ENCODE data around the gene CENPP. TPM values are rescaled to one million over a fixed set of nuclear protein-coding genes. Genes with fewer than 3 reads are reported as not detected.

CENPP gene
- total RNA-seq, 1 experiment from 2014 or later, result 7.2 TPM

DNA sequence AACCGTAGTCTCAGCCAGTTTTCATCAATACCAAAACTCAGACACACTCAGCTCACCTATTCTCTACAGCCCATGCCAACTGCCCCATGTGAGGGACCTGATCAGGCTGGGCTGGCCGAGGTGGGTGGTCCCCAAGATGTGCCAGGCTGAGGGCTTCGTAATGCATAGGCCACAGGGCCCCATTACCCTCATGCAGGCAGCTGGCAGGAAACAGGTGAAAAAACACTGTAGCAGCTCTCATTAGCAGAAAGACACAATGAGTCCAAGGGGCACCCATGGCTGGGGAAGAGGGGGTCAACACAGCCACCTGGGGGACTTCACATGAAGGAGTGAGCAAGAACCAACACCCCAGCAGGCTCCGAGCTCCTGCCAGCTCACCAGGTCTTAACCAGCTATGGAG lies 336.0 kb downstream of the CENPP start:
- intact Hi-C loops (cut with micrococcal nuclease; ENCODE audit: unreplicated experiment), result no loop called here
- Mint-ChIP-seq H3K27ac (ENCODE audit: unreplicated experiment) (no peak overlapping the region), H3K27me3 (ENCODE audit: unreplicated experiment) (no peaks in the 10 kb centered on the region), H3K36me3 (ENCODE audit: insufficient read depth, unreplicated experiment) (peaks cover 7% of the 10 kb centered on the region), H3K4me3 (ENCODE audit: low read depth, unreplicated experiment) (no peak overlapping the region), H3K9me3 (ENCODE audit: low read depth, unreplicated experiment) (no peaks in the 10 kb centered on the region), H3K4me1 (ENCODE audit: low read depth, unreplicated experiment) (peaks cover 8% of the 10 kb centered on the region)
- BruUV-seq (replicated peaks), result no TSS peak
- TF ChIP-seq, protein P1, sequence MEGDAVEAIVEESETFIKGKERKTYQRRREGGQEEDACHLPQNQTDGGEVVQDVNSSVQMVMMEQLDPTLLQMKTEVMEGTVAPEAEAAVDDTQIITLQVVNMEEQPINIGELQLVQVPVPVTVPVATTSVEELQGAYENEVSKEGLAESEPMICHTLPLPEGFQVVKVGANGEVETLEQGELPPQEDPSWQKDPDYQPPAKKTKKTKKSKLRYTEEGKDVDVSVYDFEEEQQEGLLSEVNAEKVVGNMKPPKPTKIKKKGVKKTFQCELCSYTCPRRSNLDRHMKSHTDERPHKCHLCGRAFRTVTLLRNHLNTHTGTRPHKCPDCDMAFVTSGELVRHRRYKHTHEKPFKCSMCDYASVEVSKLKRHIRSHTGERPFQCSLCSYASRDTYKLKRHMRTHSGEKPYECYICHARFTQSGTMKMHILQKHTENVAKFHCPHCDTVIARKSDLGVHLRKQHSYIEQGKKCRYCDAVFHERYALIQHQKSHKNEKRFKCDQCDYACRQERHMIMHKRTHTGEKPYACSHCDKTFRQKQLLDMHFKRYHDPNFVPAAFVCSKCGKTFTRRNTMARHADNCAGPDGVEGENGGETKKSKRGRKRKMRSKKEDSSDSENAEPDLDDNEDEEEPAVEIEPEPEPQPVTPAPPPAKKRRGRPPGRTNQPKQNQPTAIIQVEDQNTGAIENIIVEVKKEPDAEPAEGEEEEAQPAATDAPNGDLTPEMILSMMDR (IDR thresholded peaks at IDR 0.05; ENCODE audit: unreplicated experiment), result no peak
- DNase-seq, result no peak
- CTCF ChIA-PET, result no interaction called here

DNA sequence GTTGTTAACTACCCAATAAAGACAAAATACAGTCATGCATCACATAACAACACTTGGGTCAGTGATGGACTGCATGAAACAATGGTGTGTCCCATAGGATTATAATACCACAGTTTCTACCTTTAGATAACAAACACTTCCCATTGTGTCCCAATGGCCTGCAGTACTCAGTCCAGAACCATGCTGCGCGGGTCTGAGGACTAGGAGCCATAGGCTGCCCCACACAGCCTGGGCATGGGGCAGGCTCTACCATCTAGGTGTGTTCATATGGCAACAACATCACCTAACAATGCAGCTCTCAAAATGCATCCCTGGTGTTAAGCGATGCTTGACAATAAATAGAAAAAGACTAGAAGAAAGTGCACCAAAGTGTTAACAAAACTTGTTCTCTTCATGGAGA lies 337.4 kb downstream of the CENPP start:
- TF ChIP-seq, protein P1 (IDR thresholded peaks at IDR 0.05; ENCODE audit: unreplicated experiment), result no peak
- Mint-ChIP-seq H3K4me1 (ENCODE audit: low read depth, unreplicated experiment) (peaks cover 16% of the 10 kb centered on the region), H3K27me3 (ENCODE audit: unreplicated experiment) (no peaks in the 10 kb centered on the region), H3K4me3 (ENCODE audit: low read depth, unreplicated experiment) (no peak overlapping the region), H3K27ac (ENCODE audit: unreplicated experiment) (no peak overlapping the region), H3K9me3 (ENCODE audit: low read depth, unreplicated experiment) (no peaks in the 10 kb centered on the region), H3K36me3 (ENCODE audit: insufficient read depth, unreplicated experiment) (peaks cover 5% of the 10 kb centered on the region)
- no peak for DNase-seq
- intact Hi-C loops (cut with micrococcal nuclease; ENCODE audit: unreplicated experiment), result no loop called here
- no TSS peak for BruUV-seq (replicated peaks)
- CTCF ChIA-PET, result no interaction called here

DNA sequence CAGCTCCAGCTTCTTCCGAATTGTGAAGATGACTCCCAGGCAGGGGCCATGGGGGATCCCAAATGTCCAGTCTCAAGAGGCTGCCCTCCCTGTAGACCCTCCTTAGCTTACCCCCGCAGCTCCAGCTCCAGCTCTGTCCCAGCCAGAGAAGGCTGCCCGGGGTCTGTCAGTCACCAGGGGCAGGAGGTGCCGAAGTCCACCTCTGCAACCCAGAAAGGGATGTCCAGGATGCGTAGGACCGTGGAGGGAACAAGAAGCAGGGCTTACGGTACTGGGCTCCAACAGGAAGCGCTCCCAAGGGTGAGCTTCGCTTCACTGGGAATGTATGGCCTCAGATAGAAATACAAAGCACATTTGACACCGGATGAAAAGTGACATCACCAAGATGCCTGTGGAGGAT lies 338.2 kb downstream of the CENPP start:
- TF ChIP-seq, protein P1 (IDR thresholded peaks at IDR 0.05; ENCODE audit: unreplicated experiment), result no peak

DNA sequence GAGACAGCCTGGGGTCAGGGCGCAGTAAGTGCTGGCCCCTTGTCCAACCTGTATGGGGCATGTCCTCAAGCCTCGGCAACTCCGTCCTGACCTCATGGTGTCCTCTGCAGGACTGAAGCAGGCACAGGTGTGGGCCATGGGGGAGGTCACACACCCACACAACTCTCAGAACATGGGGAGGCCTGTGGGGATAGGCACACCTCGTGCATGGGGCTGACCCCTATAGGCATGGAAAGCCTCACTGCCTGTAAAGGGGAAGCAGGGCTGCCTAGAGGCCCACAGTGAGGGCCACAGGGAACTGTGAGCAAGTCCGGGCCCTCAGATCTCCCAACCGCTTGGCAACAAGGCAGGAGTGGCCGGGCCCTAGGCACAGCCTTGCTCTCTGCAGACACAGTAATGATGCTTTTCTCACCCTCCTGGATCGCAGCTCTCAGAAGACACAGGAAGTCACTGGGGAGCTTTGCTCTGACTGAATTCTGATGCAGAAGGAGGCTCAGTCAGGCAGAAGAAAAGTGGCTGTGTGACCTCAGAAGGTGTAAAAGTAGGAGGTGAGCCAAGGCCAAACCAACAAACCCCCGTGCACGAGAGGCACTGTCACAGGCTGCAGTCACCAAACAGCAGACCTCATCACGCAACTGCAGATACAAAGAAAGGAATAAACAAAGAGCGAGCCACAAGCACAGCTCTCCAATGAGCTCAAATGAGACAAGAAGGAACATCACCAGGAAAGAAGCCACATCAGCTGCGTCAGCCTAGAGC lies 338.8 kb downstream of the CENPP start:
- intact Hi-C loops (cut with micrococcal nuclease; ENCODE audit: unreplicated experiment), result no loop called here
- Mint-ChIP-seq H3K27me3 (ENCODE audit: unreplicated experiment) (no peaks in the 10 kb centered on the region), H3K4me3 (ENCODE audit: low read depth, unreplicated experiment) (no peak overlapping the region), H3K4me1 (ENCODE audit: low read depth, unreplicated experiment) (peaks cover 25% of the 10 kb centered on the region), H3K27ac (ENCODE audit: unreplicated experiment) (no peak overlapping the region), H3K36me3 (ENCODE audit: insufficient read depth, unreplicated experiment) (peaks cover 15% of the 10 kb centered on the region), H3K9me3 (ENCODE audit: low read depth, unreplicated experiment) (no peaks in the 10 kb centered on the region)
- no peak for DNase-seq
- CTCF ChIA-PET, result no interaction called here
- no TSS peak for BruUV-seq (replicated peaks)
- TF ChIP-seq, protein P1 (IDR thresholded peaks at IDR 0.05; ENCODE audit: unreplicated experiment), result no peak

More for the DNA sequence above, 338.2 kb downstream of the CENPP start:
- no peak for DNase-seq
- CTCF ChIA-PET, result no interaction called here
- H3K4me3 Mint-ChIP-seq (ENCODE audit: low read depth, unreplicated experiment), result no peak overlapping the region
- no peak overlapping the region for H3K27ac Mint-ChIP-seq (ENCODE audit: unreplicated experiment)
- H3K9me3 Mint-ChIP-seq (ENCODE audit: low read depth, unreplicated experiment), result no peaks in the 10 kb centered on the region
- BruUV-seq (replicated peaks), result no TSS peak
- H3K27me3 Mint-ChIP-seq (ENCODE audit: unreplicated experiment), result no peaks in the 10 kb centered on the region
- peaks cover 9% of the 10 kb centered on the region for H3K36me3 Mint-ChIP-seq (ENCODE audit: insufficient read depth, unreplicated experiment)
- intact Hi-C loops (cut with micrococcal nuclease; ENCODE audit: unreplicated experiment), result no loop called here
- H3K4me1 Mint-ChIP-seq (ENCODE audit: low read depth, unreplicated experiment), result peaks cover 22% of the 10 kb centered on the region
